ENCODE results near the gene ACOX3.

Gene ACOX3

DNA sequence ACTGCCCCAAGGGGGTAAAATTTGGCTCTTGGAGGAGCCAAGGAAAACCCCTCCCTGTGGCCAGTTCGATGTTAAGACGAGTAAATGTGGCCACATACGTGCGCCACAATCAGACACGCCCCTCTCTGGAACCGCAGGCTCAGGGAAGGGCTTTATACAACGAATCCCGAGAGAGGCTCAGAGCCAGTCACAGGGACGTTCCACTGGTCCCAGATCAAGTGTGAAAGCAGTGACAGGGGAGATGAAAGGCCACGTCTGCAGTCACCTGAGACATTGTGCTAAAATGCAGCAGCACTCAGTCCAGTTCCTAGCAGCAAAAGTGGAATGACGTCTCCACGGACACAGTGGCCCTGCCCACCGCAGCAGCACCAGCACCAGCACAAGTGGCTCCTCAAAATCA, 68.0 kb downstream of the ACOX3 start:
- no peak for DNase-seq (ENCODE audit: low read depth)

DNA sequence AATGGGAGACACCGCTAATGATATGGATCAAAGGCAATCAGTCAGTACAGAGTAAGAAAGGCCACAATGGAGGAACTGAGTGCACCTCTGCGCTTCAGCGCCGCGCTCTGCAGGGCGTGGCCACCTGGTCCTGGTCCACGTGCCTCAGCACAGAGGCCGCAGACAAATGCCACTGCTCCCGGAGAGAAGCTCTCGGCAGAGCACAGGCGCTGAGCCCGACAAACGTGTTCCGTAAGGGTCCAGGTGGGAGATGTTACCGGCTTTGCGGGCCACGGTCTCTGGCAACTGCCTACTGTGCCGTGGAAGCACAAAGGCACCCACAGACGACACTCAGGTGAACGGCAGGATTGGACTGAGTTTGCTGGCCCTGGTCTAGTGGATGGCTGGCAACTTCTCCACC, 68.9 kb downstream of the ACOX3 start:
- no peak for DNase-seq (ENCODE audit: low read depth)

DNA sequence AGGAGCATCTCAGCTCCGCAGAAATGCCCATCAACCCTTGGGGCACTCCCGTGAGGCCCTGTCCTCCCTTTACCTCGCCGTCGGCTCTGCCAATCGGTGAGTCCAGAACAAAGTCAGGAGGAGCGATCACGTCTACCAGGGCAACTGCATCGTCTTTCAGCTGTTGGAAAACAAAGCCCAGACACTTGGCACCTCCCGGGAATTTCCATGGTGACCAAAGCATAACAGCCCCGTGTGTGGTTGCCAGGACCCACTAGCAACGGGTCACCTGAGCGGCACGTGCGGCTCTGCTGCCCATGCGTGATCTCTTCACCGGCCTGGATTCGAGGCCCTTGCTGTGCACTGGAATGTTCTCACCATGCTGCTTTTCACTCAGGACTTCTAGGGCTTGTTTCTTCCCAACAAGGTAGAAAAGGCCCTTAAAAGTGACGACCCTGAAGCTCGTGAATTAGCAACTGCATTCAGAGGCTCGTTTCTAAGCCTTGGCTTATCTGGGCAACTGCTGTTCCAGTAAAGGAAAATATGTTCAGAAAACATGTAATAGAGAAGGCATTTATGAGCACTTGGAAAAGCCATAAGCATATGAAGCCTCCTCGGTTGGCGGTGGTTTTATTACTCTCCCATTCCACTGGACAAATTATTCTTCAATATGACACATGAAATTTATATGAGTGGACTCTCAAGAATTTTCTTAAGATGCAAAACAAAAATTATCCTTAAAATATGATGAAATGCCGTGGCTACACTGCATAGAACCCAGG, 69.5 kb downstream of the ACOX3 start:
- no peak for DNase-seq (ENCODE audit: low read depth)

- DNase-seq (ENCODE audit: low read depth): no peak
These were observed 70.3 kb downstream of the ACOX3 start for GRCh38 chr4:8370106-8370787.

DNA sequence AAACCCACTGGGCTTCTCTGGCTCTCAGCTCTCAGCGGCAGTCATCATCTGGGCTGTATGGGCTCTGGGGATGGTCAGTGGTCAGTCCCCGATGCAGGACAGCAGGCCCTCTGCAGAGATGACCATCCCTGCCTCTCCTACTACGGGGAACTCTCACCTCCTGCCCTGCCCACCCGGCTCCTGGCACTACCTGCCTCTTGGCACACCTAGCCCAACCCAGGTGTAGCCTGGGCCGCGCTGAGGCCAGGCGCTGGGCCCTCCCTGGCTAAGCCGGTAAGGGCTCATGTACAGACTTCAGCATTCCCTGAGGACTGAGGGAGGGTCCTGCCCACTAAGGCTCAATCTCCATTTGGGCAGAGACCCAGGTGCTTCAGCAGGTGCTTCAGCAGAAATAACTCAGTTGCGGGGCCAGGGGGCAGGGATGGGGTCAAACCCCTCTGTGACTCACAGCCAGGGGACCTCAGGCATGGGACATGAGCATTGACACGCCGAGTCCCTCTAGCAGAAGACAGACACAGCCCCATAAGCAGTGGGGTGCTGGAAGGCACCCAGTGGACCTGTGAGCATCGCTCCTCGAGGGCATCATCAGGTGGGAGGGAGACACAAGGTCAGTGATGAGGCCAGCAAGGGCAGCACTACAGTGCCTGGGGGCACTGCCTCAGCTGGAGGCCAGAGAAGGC, 71.0 kb downstream of the ACOX3 start:
- no peak for DNase-seq (ENCODE audit: low read depth)

- no peak for DNase-seq (ENCODE audit: low read depth)
These were observed 71.5 kb downstream of the ACOX3 start for GRCh38 chr4:8368998-8369397.

DNA sequence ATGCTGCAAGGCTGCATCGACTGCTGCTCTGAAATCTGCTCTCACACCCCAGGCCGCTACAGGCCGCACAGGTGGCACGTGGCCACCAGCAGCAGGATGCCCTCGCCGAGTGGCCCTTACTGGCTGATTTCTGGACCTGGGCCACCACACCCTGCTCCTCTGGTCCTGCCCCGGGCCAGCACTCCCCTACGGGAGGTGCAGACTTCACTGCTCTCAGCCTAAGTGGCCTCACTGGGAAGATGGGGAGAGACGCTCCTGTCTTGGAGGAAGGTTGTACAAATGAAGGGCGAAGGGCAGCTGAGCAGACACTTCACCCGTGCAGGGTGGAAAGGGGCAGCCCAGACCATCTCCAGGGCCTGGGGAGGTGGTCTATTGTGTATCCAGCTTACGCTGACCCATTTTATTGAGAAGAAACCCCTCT, 72.5 kb downstream of the ACOX3 start:
- no peak for DNase-seq (ENCODE audit: low read depth)

DNA sequence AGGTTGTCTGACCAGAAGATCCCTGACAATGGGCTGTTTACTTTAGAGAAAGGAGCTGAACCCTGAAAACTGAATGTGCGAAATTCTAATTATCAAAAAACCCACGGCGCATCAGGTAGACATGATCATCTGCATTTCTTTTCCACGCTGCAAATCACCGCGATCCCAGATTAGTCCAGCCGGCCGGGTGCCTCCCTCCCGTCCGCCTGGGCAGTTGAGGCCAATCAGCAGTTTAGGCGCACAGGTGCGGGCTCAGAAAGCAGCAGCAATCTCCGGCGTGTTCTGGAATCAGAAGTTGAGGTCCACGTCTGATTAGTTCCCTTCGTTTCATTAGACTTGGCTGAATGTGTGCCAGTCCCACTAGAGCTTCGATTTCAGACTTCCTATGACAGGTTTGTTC, 73.9 kb downstream of the ACOX3 start:
- no peak for DNase-seq (ENCODE audit: low read depth)

DNA sequence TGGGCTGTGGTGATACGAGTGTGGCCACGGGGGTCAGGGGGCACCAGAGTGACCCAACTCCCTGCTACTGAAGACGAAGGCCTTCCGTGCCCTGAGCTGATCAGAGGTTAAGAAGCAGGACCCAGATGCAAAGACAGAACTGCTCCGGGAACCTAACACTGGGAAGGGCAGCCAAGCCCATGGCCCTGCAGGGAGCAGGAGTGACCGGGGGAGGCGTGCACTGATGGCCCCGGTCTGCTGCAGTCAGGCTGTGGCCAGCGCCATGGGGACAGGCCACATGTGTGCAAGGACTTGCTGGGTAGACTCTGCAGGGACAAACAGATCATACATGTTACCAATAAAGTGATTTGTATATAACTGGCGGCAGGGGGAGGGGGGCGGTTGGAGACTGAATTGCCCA, 74.6 kb downstream of the ACOX3 start:
- DNase-seq (ENCODE audit: low read depth): no peak

- DNase-seq (ENCODE audit: low read depth): no peak
These were observed 75.2 kb downstream of the ACOX3 start for GRCh38 chr4:8365353-8365752.

- no peak for DNase-seq (ENCODE audit: low read depth)
These were observed 75.6 kb downstream of the ACOX3 start for GRCh38 chr4:8364848-8365350.

GRCh38 chr4:8364141-8364540, 76.4 kb downstream of the ACOX3 start:
- no peak for DNase-seq (ENCODE audit: low read depth)

DNA sequence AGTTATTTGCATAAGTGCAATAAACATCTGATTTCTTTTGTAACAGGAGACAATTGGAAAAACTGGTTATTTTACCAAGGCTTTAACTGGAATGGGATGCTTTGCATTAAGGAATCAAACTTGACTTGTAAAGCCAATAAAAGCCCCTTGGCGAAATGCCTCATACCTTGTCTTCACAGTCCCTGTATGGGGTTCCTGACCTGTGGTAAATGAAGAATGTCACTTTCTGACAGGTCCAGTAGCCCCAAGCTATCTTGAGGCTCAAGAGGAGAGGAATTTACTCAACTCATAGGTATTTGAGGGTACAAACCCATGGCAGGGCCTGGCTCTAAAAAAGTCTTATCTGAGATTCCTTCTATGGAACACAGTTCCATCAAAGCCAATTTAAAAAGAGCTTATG, 78.0 kb downstream of the ACOX3 start:
- DNase-seq (ENCODE audit: low read depth): no peak

- DNase-seq (ENCODE audit: low read depth): no peak
These were observed 81.3 kb downstream of the ACOX3 start for GRCh38 chr4:8359193-8359592.

DNA sequence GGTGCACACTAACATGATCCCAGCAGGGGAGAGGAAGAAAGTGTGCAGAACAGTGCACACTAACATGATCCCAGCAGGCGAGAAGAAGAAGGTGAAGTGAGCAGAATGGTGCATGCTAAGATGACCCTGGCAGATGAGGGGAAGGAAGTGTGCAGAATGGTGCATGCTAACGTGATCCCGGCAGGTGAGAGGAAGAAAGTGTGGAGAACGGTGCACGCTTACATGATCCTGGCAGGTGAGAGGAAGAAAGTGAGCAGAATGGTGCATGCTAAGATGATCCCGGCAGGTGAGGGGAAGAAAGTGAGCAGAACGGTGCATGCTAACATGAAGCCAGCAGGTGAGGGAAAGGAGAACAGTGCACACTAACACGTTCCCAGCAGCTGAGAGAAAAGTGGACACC, 83.7 kb downstream of the ACOX3 start:
- DNase-seq (ENCODE audit: low read depth): no peak

DNA sequence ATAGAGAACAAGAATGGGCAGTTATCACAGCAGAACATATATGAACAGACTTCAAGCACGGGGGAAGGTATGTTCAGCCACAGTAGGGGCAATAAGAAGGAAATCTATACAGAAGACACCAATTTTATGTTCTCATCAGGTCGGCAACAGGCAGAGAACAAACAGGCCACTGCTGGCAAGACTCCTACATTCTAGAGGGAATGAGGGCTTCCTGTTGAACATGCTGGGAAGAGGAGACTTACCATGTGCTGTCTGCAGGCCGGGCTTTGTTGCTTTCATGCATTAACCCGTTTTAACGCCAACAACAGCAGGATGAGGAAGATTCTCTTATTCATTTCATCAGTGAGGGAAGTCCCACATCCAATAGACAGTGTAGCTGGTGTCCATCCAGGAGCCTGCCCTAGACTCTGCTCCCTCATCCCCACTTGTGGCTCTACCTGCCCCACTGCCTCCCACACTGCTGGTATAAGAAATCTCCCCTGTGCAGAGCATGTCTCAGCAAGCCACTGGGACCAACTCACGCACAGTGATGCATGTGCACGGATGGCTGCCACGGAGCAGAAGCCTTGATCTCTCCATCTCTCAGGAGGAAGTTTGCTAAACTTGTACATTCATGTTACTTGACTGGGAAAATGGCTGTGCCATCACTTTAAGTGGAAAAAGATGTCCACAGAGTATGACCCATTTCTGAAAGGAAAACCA, 84.5 kb downstream of the ACOX3 start:
- no peak for DNase-seq (ENCODE audit: low read depth)

DNA sequence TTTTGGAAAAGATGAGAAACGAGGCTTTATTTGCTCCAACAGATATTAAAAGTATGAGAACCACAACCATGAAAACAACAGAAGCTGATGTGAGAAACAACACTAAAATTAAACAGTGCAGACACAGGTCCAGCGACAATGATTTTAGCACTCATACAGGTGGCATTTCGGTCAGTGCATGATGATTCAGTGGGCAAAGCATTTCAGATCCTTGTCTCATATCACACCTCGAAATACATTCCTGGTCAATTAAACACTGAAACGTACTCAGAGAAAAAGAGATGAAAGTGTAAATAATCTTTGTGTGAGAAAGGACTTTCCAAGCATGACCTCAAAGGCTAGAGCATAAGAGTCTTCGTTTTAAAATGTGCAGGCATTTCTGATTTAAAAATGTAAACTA, 85.2 kb downstream of the ACOX3 start:
- DNase-seq (ENCODE audit: low read depth): no peak

DNA sequence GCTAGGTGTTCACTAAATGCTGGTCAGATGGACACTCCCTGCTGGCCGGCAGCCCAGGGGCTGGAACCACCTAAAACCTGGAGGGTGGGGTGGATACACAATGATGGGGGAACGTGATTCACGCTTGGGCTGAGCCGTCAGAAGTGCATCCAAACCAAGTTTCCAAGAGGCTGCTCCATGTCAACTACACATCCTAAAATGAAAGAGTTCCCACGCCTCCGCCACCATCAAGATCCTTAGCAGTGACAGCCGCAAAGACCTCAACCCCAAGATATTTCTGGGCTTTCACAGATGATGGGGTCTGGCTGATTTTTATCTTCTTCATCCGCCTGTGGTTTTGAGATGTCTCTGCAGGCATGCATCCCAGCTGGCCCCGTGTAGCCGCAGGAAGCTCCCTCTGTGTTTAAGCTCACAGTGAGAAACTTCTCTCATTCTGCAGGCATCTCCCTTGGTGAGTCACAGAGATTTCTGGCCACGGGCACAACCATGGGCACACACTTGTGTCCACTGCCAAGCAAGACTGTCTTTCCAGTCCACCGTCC, 86.5 kb downstream of the ACOX3 start:
- DNase-seq (ENCODE audit: low read depth): no peak

DNA sequence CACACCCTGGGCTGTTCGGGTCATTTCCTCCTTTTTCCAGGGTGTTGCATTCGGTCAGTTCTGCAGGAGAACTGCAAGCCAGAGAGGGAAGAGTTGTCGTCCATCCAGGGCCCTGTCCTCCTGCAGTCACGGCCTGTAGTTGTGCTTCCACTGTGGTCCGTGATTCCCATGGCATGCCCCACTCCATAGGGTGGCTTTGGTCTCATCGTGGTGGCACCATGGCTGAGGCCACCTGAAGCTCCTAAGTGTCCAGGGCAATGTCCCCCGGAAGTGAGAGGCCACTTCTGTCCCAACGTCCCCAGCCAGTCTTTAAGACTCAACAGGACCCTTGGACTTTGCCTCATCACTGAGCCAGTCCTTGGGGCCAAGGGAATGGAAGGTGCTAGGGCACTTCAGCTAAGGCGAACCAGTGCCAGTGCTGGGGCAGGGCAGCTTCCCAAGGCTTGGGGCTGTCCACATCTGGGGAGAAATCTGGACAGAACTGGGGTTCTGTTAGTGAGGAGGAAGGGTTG, 87.3 kb downstream of the ACOX3 start:
- no peak for DNase-seq (ENCODE audit: low read depth)

GRCh38 chr4:8352368-8353157, 88.0 kb downstream of the ACOX3 start:
- no peak for DNase-seq (ENCODE audit: low read depth)

GRCh38 chr4:8351931-8352367, 88.6 kb downstream of the ACOX3 start:
- DNase-seq (ENCODE audit: low read depth): no peak
